GM21423 (cell line): ENCODE data around the gene DOK5.

Experiments
- ATAC-seq: cut with Tn5 transposase; IDR thresholded peaks from one replicate; pipeline ENCODE4 v1.9.1; 2021; ENCODE audit warnings: mild to moderate bottlenecking, moderate library complexity; ENCODE audit not compliant: unreplicated experiment

The DOK5 gene

GRCh38 chr20:54680872-54681619, 205.7 kb downstream of the DOK5 start:
- ATAC-seq = no peak

DNA sequence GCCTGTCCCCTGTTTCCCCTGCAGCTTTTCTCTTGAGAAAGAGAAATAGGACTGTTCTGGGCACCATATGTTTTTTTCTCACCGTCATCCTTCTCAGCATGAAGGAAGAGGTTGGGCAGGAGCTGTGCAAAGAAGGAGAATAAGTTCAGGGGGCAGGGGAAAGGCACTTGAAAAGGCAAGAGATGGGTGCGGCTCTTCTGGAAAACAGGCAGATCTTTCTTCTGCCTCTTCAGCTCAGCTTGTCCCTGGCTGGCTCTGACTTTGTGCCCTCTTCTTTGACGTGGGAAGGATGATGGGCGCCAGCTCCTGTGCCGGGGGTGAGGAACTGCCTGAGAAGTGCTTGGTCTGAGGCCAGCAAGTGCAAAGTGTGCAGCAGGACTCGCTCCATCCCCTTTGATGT, 206.5 kb downstream of the DOK5 start:
- ATAC-seq = no peak

- no peak for ATAC-seq
Measured at GRCh38 chr20:54688476-54688875, 213.1 kb downstream of the DOK5 start.

DNA sequence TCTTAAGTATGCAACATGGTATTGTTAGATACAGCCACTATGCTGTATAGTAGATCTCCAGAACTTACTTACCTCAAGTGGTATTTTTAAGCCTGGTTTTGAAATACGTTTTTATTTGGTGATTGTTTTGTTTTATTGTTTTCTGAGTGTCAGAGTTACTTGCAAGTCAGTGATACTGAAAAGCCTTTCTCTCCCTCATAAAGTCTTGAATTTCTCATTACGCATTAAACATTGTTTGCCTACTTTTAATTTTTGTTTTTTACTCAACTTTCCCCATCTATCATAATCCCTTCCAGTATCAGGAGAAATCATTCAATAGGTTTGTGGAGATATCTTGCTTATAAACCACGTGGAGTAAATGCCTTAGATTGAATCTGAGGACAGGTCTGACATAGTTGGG, 214.9 kb downstream of the DOK5 start:
- no peak for ATAC-seq

DNA sequence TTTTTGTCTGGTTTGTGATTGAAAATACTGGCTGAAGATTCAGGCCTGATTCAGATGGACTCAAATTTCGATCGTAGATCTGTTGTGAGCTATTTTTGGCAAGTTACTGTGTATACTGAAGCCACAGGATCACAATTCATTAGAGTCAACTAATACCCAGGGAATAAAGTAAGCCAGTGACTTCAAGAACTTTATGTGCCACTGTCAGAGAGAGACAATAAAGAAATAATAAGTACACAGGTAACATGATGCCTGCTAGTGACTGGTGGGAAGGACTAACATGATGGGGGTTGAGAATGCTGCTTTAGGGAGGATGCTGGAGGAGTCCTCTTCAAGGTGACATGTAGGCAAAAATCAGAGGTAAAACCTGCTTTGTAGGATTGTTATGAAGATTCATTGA, 215.9 kb downstream of the DOK5 start:
- no peak for ATAC-seq

DNA sequence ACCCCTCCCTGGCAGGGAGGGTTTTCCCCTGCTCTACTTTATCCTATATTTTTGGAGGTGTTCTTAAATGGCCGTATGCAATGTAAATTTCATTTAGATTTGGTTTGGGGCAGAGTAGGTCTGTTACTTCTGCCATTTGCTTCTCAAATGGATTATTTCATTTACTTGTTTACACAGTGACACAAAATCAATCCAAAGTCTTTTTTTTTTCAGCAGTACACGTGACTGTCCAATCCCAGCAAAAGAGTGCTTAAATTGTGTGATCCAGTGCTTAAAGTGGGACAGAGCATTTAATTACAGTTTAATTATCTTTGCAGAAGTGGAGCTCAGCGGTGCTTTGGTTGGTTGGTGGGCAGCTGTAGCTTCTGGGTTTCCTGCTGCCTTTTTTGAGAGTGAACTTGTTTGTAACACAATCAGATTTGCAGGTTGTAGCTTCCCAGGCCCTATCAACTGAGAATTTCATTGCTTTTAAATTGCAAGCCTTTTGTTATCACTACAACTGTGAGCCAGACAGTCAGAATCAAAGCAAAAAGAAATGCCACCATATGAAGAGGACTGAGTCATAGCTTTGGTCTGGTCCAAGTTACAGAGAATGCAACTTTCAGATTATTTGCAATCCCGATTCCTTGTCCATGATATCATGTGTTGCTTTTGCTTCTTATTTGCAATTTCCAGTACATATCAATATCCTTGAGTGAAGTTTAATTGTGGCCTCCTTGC, 216.9 kb downstream of the DOK5 start:
- ATAC-seq = no peak

DNA sequence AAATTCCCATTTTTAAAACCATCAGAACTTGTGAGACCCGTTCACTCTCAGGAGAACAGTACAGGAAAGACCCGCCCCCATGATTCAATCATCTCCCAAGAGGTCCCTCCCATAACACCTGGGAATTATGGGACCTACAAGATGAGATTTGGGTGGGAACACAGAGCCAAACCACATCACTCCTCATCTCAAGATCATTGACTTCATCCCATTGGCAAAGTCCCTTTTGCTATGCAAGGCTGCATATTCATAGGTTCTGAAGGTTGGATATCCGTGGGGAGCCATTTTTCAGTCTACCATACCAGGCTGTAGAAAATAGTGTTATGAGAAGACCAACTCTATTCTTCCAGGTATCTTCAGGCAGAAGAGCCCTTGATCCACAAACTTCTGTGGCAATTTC, 219.1 kb downstream of the DOK5 start:
- no peak for ATAC-seq

DNA sequence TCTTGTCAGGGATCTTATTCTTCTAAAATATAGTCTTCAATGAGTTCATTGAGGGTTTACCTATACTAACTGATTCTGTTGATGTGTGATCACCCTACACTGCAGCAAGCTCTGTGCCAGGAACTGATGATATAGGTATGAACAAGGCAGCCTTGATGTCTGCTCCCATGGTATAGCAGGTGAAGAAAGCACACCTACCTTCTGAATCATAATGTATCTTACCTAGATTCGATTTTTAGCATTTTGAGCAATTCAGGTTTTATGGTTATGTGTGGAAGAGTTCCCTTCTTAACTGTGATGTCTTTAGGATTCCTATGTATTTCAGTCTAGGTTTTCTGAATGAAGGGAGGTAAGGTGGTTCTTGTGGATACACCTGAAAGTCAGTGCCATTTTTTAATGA, 223.0 kb downstream of the DOK5 start:
- ATAC-seq = no peak
